GM12878 (cell line): ENCODE measurements around the gene PTMA. TPM values are rescaled to one million over a fixed set of nuclear protein-coding genes. Genes with fewer than 3 reads are reported as not detected.

Experiments
- CHD4 ChIP-seq: fragments of 200-600 bp; sonication (generic); IDR thresholded peaks from 2 replicates; pipeline ENCODE4 v1.6.1; 2016; ENCODE audit warnings: mild to moderate bottlenecking
- DPF2 ChIP-seq: fragments of 450-650 bp; IDR thresholded peaks from 2 replicates; pipeline ENCODE4 v1.6.1; 2017; ENCODE audit warnings: mild to moderate bottlenecking
- GABPA ChIP-seq: IDR thresholded peaks from 2 replicates; pipeline ENCODE4 v1.6.1; 2014; ENCODE audit warnings: antibody characterized with exemption, low read depth, mild to moderate bottlenecking, inconsistent platforms
- IKZF1 ChIP-seq: fragments of 450-650 bp; conservative IDR thresholded peaks from 2 replicates; pipeline ENCODE4 v1.6.1; 2017; ENCODE audit warnings: antibody characterized with exemption, mild to moderate bottlenecking
- LARP7 ChIP-seq: fragments of 450-650 bp; IDR thresholded peaks from 2 replicates; pipeline ENCODE4 v1.6.1; 2017; ENCODE audit warnings: mild to moderate bottlenecking
- MTA3 ChIP-seq: IDR thresholded peaks from 2 replicates; pipeline ENCODE4 v1.6.1; 2012; ENCODE audit warnings: low read length, inconsistent platforms, borderline replicate concordance
- PML ChIP-seq: IDR thresholded peaks from 2 replicates; pipeline ENCODE4 v1.6.1; 2012; ENCODE audit warnings: low read length, inconsistent platforms
- POLR2AphosphoS5 ChIP-seq: IDR thresholded peaks from 2 replicates; pipeline ENCODE4 v1.6.1; 2011; ENCODE audit warnings: mild to moderate bottlenecking, low read length, inconsistent platforms
- SREBF2 ChIP-seq: IDR thresholded peaks from 2 replicates; pipeline ENCODE4 v1.6.1; 2012; ENCODE audit warnings: mild to moderate bottlenecking, low read length
- ZNF274 ChIP-seq: IDR thresholded peaks from one replicate; pipeline ENCODE4 v1.8.0; 2011; ENCODE audit not compliant: insufficient read length, insufficient read depth
- polyA plus RNA-seq, 11 experiments: library from polyadenylated mRNA; depleted of rRNA in 4 of 11; unstranded in 6 of 11; stranded (reverse) in 5 of 11; fragments of >200 nt; fragmentation: Nextera tagmentation in 4 of 11; fragmentation: Illumina TruSeq in 1 of 11; extraction: Ambion mirVana in 4 of 11; extraction: Trizol in 1 of 11; gene quantifications; 1 replicate in 1 of 11; 2 replicates in 10 of 11; pipeline versions ENCODE4 v1.2.1 to v1.2.3, GENCODE V29; 2011 to 2016; ENCODE audit warnings: inconsistent platforms in 2 of 11, missing spikeins in 2 of 11, low read depth in 1 of 11
- total RNA-seq, 4 experiments: library from RNA; depleted of rRNA in 3 of 4; stranded (reverse); fragments of >200 nt in 3 of 4; fragmentation: Illumina TruSeq in 1 of 4; extraction: Trizol in 1 of 4; gene quantifications; 2 replicates each; pipeline versions ENCODE4 v1.2.1 to v1.2.3, GENCODE V29; 2013 to 2021
- TF ChIP-seq, protein P1 (sequence below): fragments of 450-650 bp; IDR thresholded peaks from 2 replicates; pipeline ENCODE4 v1.6.1; 2017; ENCODE audit warnings: mild to moderate bottlenecking, moderate library complexity
- TF ChIP-seq, protein P2 (sequence below): fragments of 450-650 bp; IDR thresholded peaks from 2 replicates; pipeline ENCODE4 v1.6.1; 2018; ENCODE audit warnings: borderline replicate concordance, mild to moderate bottlenecking; ENCODE audit not compliant: partially characterized antibody
- TF ChIP-seq, protein P3 (sequence below), 3 experiments: IDR thresholded peaks in 2 of 3; conservative IDR thresholded peaks in 1 of 3; 2 replicates each; pipeline ENCODE4 v1.5.1; 2011; ENCODE audit warnings: low read depth in 3 of 3, low read length in 3 of 3, mild to moderate bottlenecking in 3 of 3, control low read depth in 2 of 3, moderate library complexity in 2 of 3, inconsistent platforms in 1 of 3, mixed read lengths in 1 of 3; ENCODE audit not compliant: control insufficient read depth in 2 of 3, insufficient read depth in 1 of 3; ENCODE audit errors: extremely low read depth in 1 of 3
- TF ChIP-seq, protein P4 (sequence below): fragments of 450-650 bp; IDR thresholded peaks from 2 replicates; pipeline ENCODE4 v1.6.1; 2016; ENCODE audit warnings: mild to moderate bottlenecking
- TF ChIP-seq, protein P5 (sequence below): fragments of 450-650 bp; IDR thresholded peaks from 2 replicates; pipeline ENCODE4 v1.6.1; 2016; ENCODE audit warnings: mild to moderate bottlenecking, moderate library complexity, borderline replicate concordance

The PTMA gene
- total and polyA plus RNA-seq, 10 of the 15 experiments (the other 5 are each of a cell fraction or from before 2014, with no cell fraction given) = 1,144 to 5,018 (median 3,464) TPM

DNA sequence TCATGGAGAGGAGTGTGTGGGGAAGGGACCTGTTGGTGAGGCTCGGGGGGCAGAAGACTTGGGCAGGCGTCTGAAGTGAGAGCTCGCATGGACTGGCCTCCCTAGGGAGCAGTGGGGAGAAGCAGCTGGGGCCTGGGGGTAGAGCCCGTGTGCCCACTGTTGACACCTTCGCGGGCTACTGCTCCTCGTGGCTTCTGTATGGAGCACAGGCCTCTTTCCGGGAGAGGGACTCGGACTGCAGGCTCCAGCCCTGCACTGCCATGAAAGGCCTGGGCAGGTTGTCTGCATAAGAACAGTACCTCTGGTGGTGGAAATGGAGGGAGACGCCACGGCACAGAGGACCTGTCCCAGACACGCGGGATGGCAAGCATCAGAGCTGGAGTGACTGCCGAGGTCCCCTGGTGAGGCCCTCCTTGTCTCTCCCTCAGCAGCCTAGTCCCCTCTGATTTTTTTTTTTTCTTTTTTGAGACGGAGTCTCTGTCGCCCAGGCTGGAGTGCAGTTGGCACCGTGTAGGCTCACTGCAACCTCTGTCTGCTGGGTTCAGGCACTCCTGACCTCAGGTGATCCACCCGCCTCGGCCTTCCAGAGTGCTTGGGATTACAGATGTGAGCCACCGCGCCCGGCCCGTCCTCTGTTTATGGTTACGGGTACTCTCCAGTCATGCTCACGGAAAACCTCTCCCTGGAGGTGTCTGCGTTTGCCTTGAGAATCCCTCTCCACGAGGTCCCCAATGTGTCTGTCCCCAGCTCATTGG, 44.7 kb upstream of the PTMA start (continued):
- TF ChIP-seq, protein P1, sequence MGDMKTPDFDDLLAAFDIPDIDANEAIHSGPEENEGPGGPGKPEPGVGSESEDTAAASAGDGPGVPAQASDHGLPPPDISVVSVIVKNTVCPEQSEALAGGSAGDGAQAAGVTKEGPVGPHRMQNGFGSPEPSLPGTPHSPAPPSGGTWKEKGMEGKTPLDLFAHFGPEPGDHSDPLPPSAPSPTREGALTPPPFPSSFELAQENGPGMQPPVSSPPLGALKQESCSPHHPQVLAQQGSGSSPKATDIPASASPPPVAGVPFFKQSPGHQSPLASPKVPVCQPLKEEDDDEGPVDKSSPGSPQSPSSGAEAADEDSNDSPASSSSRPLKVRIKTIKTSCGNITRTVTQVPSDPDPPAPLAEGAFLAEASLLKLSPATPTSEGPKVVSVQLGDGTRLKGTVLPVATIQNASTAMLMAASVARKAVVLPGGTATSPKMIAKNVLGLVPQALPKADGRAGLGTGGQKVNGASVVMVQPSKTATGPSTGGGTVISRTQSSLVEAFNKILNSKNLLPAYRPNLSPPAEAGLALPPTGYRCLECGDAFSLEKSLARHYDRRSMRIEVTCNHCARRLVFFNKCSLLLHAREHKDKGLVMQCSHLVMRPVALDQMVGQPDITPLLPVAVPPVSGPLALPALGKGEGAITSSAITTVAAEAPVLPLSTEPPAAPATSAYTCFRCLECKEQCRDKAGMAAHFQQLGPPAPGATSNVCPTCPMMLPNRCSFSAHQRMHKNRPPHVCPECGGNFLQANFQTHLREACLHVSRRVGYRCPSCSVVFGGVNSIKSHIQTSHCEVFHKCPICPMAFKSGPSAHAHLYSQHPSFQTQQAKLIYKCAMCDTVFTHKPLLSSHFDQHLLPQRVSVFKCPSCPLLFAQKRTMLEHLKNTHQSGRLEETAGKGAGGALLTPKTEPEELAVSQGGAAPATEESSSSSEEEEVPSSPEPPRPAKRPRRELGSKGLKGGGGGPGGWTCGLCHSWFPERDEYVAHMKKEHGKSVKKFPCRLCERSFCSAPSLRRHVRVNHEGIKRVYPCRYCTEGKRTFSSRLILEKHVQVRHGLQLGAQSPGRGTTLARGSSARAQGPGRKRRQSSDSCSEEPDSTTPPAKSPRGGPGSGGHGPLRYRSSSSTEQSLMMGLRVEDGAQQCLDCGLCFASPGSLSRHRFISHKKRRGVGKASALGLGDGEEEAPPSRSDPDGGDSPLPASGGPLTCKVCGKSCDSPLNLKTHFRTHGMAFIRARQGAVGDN = peak; percentile 93
- TF ChIP-seq, protein P2, sequence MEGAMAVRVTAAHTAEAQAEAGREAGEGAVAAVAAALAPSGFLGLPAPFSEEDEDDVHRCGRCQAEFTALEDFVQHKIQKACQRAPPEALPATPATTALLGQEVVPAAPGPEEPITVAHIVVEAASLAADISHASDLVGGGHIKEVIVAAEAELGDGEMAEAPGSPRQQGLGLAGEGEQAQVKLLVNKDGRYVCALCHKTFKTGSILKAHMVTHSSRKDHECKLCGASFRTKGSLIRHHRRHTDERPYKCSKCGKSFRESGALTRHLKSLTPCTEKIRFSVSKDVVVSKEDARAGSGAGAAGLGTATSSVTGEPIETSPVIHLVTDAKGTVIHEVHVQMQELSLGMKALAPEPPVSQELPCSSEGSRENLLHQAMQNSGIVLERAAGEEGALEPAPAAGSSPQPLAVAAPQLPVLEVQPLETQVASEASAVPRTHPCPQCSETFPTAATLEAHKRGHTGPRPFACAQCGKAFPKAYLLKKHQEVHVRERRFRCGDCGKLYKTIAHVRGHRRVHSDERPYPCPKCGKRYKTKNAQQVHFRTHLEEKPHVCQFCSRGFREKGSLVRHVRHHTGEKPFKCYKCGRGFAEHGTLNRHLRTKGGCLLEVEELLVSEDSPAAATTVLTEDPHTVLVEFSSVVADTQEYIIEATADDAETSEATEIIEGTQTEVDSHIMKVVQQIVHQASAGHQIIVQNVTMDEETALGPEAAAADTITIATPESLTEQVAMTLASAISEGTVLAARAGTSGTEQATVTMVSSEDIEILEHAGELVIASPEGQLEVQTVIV = no peak
- TF ChIP-seq, protein P3, sequence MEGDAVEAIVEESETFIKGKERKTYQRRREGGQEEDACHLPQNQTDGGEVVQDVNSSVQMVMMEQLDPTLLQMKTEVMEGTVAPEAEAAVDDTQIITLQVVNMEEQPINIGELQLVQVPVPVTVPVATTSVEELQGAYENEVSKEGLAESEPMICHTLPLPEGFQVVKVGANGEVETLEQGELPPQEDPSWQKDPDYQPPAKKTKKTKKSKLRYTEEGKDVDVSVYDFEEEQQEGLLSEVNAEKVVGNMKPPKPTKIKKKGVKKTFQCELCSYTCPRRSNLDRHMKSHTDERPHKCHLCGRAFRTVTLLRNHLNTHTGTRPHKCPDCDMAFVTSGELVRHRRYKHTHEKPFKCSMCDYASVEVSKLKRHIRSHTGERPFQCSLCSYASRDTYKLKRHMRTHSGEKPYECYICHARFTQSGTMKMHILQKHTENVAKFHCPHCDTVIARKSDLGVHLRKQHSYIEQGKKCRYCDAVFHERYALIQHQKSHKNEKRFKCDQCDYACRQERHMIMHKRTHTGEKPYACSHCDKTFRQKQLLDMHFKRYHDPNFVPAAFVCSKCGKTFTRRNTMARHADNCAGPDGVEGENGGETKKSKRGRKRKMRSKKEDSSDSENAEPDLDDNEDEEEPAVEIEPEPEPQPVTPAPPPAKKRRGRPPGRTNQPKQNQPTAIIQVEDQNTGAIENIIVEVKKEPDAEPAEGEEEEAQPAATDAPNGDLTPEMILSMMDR (IDR thresholded peaks at IDR 0.05 in 2 of 3, conservative IDR thresholded peaks at IDR 0.05 in 1 of 3; ENCODE audit: control insufficient read depth in 2 of 3, extremely low read depth in 1 of 3, insufficient read depth in 1 of 3, low read depth in 3 of 3, low read length in 3 of 3) = 0 out of 6 replicates have a peak, but pooled peaks of 1 of the 3 experiments have one; percentile 18
- TF ChIP-seq LARP7 (no peak), PML (no peak), CHD4 (no peak), DPF2 (0 out of 2 replicates have a peak, but pooled peaks have one; percentile 37), POLR2AphosphoS5 (no peak; the same call in 1 of the 2 replicates), IKZF1 (peak; percentile 64; the same call in 1 of the 2 replicates), GABPA (no peak), SREBF2 (no peak), ZNF274 (no peak), MTA3 (no peak)
- TF ChIP-seq, protein P4, sequence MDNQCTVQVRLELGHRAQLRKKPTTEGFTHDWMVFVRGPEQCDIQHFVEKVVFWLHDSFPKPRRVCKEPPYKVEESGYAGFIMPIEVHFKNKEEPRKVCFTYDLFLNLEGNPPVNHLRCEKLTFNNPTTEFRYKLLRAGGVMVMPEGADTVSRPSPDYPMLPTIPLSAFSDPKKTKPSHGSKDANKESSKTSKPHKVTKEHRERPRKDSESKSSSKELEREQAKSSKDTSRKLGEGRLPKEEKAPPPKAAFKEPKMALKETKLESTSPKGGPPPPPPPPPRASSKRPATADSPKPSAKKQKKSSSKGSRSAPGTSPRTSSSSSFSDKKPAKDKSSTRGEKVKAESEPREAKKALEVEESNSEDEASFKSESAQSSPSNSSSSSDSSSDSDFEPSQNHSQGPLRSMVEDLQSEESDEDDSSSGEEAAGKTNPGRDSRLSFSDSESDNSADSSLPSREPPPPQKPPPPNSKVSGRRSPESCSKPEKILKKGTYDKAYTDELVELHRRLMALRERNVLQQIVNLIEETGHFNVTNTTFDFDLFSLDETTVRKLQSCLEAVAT = peak; percentile 99
- TF ChIP-seq, protein P5, sequence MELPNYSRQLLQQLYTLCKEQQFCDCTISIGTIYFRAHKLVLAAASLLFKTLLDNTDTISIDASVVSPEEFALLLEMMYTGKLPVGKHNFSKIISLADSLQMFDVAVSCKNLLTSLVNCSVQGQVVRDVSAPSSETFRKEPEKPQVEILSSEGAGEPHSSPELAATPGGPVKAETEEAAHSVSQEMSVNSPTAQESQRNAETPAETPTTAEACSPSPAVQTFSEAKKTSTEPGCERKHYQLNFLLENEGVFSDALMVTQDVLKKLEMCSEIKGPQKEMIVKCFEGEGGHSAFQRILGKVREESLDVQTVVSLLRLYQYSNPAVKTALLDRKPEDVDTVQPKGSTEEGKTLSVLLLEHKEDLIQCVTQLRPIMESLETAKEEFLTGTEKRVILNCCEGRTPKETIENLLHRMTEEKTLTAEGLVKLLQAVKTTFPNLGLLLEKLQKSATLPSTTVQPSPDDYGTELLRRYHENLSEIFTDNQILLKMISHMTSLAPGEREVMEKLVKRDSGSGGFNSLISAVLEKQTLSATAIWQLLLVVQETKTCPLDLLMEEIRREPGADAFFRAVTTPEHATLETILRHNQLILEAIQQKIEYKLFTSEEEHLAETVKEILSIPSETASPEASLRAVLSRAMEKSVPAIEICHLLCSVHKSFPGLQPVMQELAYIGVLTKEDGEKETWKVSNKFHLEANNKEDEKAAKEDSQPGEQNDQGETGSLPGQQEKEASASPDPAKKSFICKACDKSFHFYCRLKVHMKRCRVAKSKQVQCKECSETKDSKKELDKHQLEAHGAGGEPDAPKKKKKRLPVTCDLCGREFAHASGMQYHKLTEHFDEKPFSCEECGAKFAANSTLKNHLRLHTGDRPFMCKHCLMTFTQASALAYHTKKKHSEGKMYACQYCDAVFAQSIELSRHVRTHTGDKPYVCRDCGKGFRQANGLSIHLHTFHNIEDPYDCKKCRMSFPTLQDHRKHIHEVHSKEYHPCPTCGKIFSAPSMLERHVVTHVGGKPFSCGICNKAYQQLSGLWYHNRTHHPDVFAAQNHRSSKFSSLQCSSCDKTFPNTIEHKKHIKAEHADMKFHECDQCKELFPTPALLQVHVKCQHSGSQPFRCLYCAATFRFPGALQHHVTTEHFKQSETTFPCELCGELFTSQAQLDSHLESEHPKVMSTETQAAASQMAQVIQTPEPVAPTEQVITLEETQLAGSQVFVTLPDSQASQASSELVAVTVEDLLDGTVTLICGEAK = peak; percentile 42; the same call in 1 of the 2 replicates
